GM10266 (cell line): ENCODE data around the gene KISS1.

Experiments
- DNase-seq: peaks from one replicate; pipeline ENCODE4 v3.0.0; 2012; ENCODE audit errors: extremely low spot score
- TF ChIP-seq, protein P1 (sequence below): IDR thresholded peaks from 2 replicates; pipeline ENCODE4 v1.5.1; 2012; ENCODE audit warnings: mild to moderate bottlenecking, low read depth; ENCODE audit not compliant: control insufficient read depth, insufficient read depth; ENCODE audit errors: missing control alignments

KISS1 gene

GRCh38 chr1:204141131-204141530 lies 55.2 kb downstream of the KISS1 start:
- DNase-seq: no peak
- TF ChIP-seq, protein P1, sequence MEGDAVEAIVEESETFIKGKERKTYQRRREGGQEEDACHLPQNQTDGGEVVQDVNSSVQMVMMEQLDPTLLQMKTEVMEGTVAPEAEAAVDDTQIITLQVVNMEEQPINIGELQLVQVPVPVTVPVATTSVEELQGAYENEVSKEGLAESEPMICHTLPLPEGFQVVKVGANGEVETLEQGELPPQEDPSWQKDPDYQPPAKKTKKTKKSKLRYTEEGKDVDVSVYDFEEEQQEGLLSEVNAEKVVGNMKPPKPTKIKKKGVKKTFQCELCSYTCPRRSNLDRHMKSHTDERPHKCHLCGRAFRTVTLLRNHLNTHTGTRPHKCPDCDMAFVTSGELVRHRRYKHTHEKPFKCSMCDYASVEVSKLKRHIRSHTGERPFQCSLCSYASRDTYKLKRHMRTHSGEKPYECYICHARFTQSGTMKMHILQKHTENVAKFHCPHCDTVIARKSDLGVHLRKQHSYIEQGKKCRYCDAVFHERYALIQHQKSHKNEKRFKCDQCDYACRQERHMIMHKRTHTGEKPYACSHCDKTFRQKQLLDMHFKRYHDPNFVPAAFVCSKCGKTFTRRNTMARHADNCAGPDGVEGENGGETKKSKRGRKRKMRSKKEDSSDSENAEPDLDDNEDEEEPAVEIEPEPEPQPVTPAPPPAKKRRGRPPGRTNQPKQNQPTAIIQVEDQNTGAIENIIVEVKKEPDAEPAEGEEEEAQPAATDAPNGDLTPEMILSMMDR: no peak
